22Rv1 (cell line): ENCODE results near the gene GFRA1.

Experiments used
- CTCF ChIP-seq: fragments of 450-650 bp; IDR thresholded peaks from 2 replicates; pipeline ENCODE4 v1.5.1; 2017; ENCODE audit warnings: mild to moderate bottlenecking
- ZFX ChIP-seq: fragments of 450-650 bp; IDR thresholded peaks from 2 replicates; pipeline ENCODE4 v1.6.1; 2017; ENCODE audit warnings: antibody characterized with exemption, borderline replicate concordance

- no peak for TF ChIP-seq CTCF
- TF ChIP-seq ZFX, result no peak
Measured at GRCh38 chr10:116208956-116209567, 63.9 kb downstream of the GFRA1 start.
